ENCODE data around the gene RAD51B. TPM values are rescaled to one million over a fixed set of nuclear protein-coding genes. Genes with fewer than 3 reads are reported as not detected.

Gene RAD51B
- total and polyA plus RNA-seq, 2 of the 13 experiments (the other 11 are each of a cell fraction or from before 2014, with no cell fraction given), result 7.0 to 9.5 TPM

- Histone ChIP-seq H3K79me2 (ENCODE audit: insufficient read depth, low read length) (no peaks in the 10 kb centered on the region), H3K27ac (ENCODE audit: extremely low read length, insufficient read depth, low read length) (no peak overlapping the region), H3K9ac (ENCODE audit: insufficient read depth, low read depth, low read length) (no peak overlapping the region), H3K4me1 (ENCODE audit: insufficient read depth, low read length) (peaks cover 22% of the 10 kb centered on the region), H3K4me2 (ENCODE audit: low read depth, low read length) (0 out of 2 replicates have a peak overlapping the region, but pooled peaks have one; percentile 24), H3K9me3 (ENCODE audit: low read length) (peaks cover 14% of the 10 kb centered on the region), H3K27me3 (ENCODE audit: control insufficient read depth in 1 of 2, insufficient read depth in 2 of 2, low read length in 2 of 2) (no peaks in the 10 kb centered on the region), H2AFZ (ENCODE audit: low read length) (no peak overlapping the region), H4K20me1 (ENCODE audit: insufficient read depth, low read length) (no peaks in the 10 kb centered on the region), H3K36me3 (replicated peaks in 1 of 2; ENCODE audit: control insufficient read depth in 1 of 2, insufficient read depth in 2 of 2, low read length in 2 of 2) (no peaks in the 10 kb centered on the region), H3K4me3 (replicated peaks in 1 of 3; ENCODE audit: insufficient read depth in 1 of 3, low read depth in 2 of 3, low read length in 3 of 3) (no peak overlapping the region; a peak in 1 of 6 replicates)
- intact Hi-C loops (cut with micrococcal nuclease; ENCODE audit: unreplicated experiment), result no loop called here
- FAIRE-seq (no peak), ATAC-seq (peak; percentile 56), DNase-seq (ENCODE audit: low spot score) (peak; percentile 5)
- POLR2A ChIA-PET, result no interaction called here
- no TSS peak for BruUV-seq (replicated peaks)
- CTCF ChIA-PET (ENCODE audit: low intra/inter-chr PET ratio, low total read pairs), result no interaction called here
- TF ChIP-seq, protein P1, sequence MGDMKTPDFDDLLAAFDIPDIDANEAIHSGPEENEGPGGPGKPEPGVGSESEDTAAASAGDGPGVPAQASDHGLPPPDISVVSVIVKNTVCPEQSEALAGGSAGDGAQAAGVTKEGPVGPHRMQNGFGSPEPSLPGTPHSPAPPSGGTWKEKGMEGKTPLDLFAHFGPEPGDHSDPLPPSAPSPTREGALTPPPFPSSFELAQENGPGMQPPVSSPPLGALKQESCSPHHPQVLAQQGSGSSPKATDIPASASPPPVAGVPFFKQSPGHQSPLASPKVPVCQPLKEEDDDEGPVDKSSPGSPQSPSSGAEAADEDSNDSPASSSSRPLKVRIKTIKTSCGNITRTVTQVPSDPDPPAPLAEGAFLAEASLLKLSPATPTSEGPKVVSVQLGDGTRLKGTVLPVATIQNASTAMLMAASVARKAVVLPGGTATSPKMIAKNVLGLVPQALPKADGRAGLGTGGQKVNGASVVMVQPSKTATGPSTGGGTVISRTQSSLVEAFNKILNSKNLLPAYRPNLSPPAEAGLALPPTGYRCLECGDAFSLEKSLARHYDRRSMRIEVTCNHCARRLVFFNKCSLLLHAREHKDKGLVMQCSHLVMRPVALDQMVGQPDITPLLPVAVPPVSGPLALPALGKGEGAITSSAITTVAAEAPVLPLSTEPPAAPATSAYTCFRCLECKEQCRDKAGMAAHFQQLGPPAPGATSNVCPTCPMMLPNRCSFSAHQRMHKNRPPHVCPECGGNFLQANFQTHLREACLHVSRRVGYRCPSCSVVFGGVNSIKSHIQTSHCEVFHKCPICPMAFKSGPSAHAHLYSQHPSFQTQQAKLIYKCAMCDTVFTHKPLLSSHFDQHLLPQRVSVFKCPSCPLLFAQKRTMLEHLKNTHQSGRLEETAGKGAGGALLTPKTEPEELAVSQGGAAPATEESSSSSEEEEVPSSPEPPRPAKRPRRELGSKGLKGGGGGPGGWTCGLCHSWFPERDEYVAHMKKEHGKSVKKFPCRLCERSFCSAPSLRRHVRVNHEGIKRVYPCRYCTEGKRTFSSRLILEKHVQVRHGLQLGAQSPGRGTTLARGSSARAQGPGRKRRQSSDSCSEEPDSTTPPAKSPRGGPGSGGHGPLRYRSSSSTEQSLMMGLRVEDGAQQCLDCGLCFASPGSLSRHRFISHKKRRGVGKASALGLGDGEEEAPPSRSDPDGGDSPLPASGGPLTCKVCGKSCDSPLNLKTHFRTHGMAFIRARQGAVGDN (CRISPR knock-in tag; IDR thresholded peaks at IDR 0.05), result 0 out of 2 replicates have a peak, but pooled peaks have one; percentile 7
- no peak for TF ChIP-seq FOXP1 (IDR thresholded peaks at IDR 0.05)
- no peak for TF ChIP-seq FOXP1 (CRISPR knock-in tag; IDR thresholded peaks at IDR 0.05)
- no peak for TF ChIP-seq ZZZ3 (CRISPR knock-in tag; IDR thresholded peaks at IDR 0.05; ENCODE audit: borderline replicate concordance)
- TF ChIP-seq MTF1 (CRISPR knock-in tag; IDR thresholded peaks at IDR 0.05), result no peak
- no peak for TF ChIP-seq ZNF446 (CRISPR knock-in tag; IDR thresholded peaks at IDR 0.05)
- no peak for TF ChIP-seq CEBPB (IDR thresholded peaks at IDR 0.05; ENCODE audit: borderline replicate concordance, low read depth, low read length)
- no peak for TF ChIP-seq SSRP1 (CRISPR knock-in tag; IDR thresholded peaks at IDR 0.05)
- in situ Hi-C loops (cut with HindIII; ENCODE audit: extremely low pct_ligation_motif_present, low pct_unique_long_range_greater_than_20kb), result no loop called here
- WGBS (ENCODE audit: low lambda C conversion rate), result 40% methylated on average over 5 of the region's 5 CpGs
These were observed 255.9 kb downstream of the RAD51B start for GRCh38 chr14:68075382-68076029.

All from HepG2 (cell line).